H7 (cell line): ENCODE measurements around the gene ANO2. TPM values are rescaled to one million over a fixed set of nuclear protein-coding genes. Genes with fewer than 3 reads are reported as not detected.
A peak's percentile ranks its signal among the peaks of the same experiment; 100 is the strongest.

Experiments used
- DNase-seq: peaks from one replicate; pipeline ENCODE4 v3.0.0; 2012
- H3K27me3 ChIP-seq: 2 replicates; pipeline ENCODE4 v1.6.0; 2011; ENCODE audit warnings: mild to moderate bottlenecking, low read length; ENCODE audit not compliant: control insufficient read depth, insufficient read depth
- H3K36me3 ChIP-seq: replicated peaks from 2 replicates; pipeline ENCODE4 v1.5.1; 2011; ENCODE audit warnings: low read length; ENCODE audit not compliant: control insufficient read depth, insufficient read depth
- H3K4me3 ChIP-seq: 2 replicates; pipeline ENCODE4 v1.5.1; 2011; ENCODE audit warnings: low read depth, mild to moderate bottlenecking, control low read depth, low read length, moderate library complexity; ENCODE audit not compliant: insufficient read depth
- total RNA-seq: library from RNA; depleted of rRNA; stranded (reverse); fragments of >200 nt; shearing (Covaris generic); gene quantifications from 2 replicates; pipeline ENCODE4 v1.2.3, GENCODE V29; 2014

ANO2 gene
- total RNA-seq, 1 experiment from 2014 or later = 0.76 TPM

DNA sequence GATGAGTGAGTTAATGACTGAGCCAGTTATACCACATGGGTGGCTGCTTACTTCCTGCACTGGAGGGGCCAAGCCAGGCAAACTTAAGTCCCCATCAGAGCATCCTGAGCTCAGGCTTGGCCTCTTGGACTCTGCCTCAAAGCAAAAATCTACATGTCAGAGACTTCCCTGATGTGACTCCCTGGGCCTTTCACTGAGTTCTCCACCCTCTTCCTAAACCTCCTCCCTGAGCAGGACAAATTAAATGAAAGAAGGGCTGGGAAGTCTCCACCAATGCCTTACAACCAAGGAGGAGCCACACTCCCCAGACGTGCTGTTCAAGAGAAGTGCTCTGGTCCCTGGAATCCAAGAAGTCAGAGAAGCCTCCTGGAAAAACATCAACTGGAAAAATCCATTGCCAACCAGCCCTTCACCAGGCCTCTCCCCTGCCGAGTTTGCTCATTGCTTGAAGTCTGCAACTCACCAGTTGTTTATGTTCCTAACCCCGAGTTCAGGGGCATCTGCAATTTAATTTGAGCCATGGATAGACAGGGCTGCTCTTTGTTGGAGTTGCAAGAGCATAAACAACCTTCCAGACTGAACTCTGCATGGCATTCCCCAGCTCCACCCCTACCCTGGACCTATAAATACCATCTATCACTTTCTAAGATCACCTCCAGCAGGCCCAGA is 160.5 kb downstream of the ANO2 start:
- Histone ChIP-seq H3K36me3 (no peaks in the 10 kb centered on the region), H3K27me3 (no peaks in the 10 kb centered on the region), H3K4me3 (no peak overlapping the region)
- DNase-seq = no peak

DNA sequence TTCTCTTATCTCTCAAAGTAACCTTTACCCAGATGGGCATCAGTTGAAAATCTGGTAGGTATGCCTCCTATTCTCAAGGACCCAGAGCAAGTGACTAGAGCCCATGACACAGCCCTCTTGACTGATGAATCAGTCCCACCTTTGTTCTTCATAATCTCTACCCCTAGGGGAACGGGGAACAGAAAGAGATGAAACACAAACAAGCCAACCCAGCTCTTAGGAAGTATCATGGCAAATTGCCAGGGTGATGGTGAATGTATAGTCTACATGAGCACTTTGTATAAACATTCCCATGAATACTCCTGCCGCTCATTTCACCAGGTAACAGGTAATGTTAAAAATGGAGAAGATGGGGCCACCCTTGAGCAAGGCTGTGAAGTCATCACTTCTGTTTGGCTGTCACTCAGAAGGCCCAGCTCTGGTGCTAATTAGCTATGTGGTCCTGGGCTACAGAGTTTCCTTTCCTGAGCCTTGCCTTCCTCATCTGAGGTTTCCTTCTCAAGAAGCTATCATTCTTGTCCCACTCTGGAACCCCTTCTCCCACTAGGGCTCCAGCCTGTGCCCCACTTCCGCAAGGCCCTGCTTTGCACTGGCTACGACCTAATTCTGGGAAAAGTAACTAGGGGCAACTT is 161.7 kb downstream of the ANO2 start:
- no peak overlapping the region for H3K4me3 ChIP-seq
- no peaks in the 10 kb centered on the region for H3K27me3 ChIP-seq
- no peaks in the 10 kb centered on the region for H3K36me3 ChIP-seq
- no peak for DNase-seq

DNA sequence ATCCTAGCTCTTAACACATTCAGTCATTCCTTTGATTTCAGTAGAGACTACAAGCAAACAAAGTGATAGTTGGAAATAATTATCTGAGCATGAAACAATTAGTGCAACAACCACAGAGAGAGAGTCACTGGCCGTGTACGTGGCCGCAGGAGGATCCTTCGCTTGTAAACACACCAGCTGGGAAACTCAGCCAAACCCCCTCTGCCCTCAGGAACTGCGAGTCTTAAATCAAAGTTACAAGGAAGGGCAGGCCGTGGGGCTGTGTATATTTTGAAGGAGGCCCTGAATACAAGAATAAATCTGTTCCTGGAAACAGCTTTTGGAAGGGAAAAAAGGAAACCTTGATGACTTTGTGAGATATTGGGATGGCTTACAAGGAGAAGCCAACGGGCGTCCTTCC is 164.5 kb downstream of the ANO2 start:
- no peaks in the 10 kb centered on the region for H3K36me3 ChIP-seq
- DNase-seq = no peak
- no peaks in the 10 kb centered on the region for H3K27me3 ChIP-seq
- no peak overlapping the region for H3K4me3 ChIP-seq

DNA sequence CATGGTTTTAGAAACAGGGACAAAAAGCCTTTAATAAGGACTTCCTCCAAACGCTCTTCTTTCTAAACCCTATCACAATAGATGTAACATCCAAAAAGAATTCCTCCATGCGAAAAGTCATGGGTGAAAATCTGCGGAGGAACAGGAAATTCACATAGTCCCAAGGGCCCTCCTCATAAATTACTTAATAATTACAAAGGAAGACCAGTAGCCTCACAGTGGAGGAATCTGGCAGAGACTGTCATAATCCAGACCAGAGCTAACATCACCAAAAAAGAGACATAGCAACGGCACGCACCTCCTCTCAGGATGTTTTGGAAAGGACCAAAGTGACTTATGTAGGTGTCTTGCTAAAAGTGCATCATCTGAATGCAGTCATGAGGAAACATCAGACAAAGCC is 165.7 kb downstream of the ANO2 start:
- no peaks in the 10 kb centered on the region for H3K36me3 ChIP-seq
- H3K27me3 ChIP-seq = no peaks in the 10 kb centered on the region
- no peak overlapping the region for H3K4me3 ChIP-seq
- no peak for DNase-seq

DNA sequence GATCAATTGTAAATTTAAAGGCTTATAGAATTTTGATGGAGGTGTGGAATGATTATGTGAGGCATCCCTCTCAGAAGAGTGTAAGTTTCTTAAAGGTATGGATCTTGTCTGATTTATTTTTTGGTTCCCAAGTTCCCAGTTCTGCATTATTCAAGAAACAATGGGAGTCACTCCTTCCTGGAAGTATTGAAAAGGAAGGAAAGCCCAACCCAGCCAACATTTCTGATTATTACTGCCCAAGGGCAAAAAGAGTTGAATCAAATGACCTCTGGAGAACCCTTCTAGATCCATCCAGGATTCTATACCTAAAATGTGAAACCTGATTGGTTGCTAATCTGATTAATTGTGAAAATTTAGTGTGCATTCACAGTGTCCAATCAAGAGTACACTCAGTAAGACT is 166.2 kb downstream of the ANO2 start:
- no peaks in the 10 kb centered on the region for H3K36me3 ChIP-seq
- DNase-seq = no peak
- no peak overlapping the region for H3K4me3 ChIP-seq
- no peaks in the 10 kb centered on the region for H3K27me3 ChIP-seq

DNA sequence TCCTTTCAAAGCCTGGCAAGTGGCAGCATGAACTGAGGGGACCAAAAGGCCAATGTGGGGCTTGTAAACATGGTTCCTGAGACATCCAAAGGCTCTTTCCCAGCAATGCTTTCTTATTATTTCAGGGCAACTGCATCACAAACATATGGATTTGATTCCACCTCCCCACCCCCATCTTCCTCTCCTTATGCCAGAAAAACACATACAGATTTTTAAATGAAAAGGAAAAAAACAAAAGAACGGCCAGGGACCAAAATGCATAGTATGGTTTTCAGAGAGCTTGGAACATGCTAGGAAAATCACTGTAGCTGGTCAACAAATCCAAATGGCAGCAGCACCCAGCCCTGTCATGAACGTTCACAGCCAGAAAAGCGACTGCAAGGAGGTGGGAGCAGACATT is 167.6 kb downstream of the ANO2 start:
- no peak for DNase-seq
- no peaks in the 10 kb centered on the region for H3K36me3 ChIP-seq
- no peak overlapping the region for H3K4me3 ChIP-seq
- no peaks in the 10 kb centered on the region for H3K27me3 ChIP-seq

DNA sequence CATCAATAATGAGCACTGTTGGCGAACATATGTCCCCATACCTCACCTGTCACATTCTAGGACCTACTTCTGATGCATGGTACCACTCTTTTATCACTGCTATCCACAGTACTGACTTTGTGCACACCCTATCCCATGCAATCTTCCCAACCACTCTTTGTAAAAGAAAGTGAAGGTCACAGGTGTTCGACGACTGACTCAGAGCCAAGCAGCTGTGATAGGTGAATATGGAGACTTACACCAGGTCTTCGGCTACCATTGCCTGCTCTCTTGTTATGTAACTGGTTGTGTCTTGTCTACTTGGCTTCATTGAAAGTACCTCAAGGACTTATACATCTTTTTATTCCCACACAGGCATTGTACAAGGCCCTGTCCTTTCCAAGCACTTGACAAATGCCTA is 169.0 kb downstream of the ANO2 start:
- Histone ChIP-seq H3K4me3 (no peak overlapping the region), H3K36me3 (no peaks in the 10 kb centered on the region), H3K27me3 (no peaks in the 10 kb centered on the region)
- DNase-seq = no peak

DNA sequence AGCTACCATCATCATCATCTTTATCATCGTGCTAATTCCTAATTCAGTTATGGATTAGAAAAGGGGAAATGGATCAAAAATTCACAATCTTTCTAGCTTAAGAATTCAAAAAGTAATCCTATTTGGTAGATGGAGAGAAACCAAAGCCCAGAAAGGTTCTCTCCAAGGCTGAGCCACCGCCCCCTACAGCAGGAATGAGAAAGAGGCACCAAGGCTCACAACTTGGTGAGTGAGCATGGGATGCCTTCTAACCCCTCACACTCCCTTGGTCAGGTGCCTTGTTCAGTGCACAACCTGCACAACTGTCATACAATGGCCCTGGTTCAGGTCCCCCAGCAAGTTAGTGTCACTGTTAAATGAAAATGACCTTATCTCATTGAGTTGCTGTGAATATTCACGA is 171.5 kb downstream of the ANO2 start:
- Histone ChIP-seq H3K4me3 (no peak overlapping the region), H3K27me3 (no peaks in the 10 kb centered on the region), H3K36me3 (no peaks in the 10 kb centered on the region)
- peak; percentile 52 for DNase-seq

DNA sequence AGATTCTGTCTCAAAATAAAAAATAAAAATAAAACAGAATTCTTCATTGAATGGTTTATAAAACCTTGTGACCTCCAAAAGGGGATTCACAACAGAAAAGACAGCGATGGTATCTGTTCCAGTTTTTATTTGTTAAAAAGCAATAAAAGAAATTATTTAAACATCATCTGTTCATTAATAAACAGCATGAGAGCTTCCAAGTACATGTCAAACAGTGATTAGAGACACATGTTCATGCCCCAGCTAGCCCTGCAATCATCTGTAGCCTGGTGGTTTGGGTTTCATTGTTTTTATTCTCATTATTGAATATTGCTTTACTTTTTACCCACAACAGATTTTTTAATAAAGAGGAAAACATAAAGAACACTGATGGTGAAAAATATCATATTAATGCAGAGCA is 173.3 kb downstream of the ANO2 start:
- Histone ChIP-seq H3K36me3 (no peaks in the 10 kb centered on the region), H3K4me3 (no peak overlapping the region), H3K27me3 (no peaks in the 10 kb centered on the region)
- DNase-seq = no peak

DNA sequence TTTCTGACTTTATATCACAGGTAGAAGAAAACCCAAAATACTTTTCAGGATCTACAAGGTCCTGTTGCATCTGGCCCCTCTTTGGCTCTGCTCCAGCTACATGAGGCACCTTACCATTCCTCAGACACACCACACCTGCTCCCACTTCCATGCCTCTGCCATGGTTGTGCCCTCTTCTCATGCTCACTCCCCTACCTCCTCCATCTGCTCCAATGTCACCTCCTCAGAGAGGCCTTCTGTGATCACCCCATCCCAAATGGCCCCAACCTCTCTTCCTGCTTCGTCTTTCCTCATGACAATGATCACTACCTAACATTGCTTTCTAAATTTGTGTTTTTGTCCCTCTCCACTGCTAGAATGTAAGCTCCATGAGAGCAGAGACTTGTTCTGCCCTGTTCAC is 174.3 kb downstream of the ANO2 start:
- no peak for DNase-seq
- no peaks in the 10 kb centered on the region for H3K36me3 ChIP-seq
- H3K27me3 ChIP-seq = no peaks in the 10 kb centered on the region
- no peak overlapping the region for H3K4me3 ChIP-seq

DNA sequence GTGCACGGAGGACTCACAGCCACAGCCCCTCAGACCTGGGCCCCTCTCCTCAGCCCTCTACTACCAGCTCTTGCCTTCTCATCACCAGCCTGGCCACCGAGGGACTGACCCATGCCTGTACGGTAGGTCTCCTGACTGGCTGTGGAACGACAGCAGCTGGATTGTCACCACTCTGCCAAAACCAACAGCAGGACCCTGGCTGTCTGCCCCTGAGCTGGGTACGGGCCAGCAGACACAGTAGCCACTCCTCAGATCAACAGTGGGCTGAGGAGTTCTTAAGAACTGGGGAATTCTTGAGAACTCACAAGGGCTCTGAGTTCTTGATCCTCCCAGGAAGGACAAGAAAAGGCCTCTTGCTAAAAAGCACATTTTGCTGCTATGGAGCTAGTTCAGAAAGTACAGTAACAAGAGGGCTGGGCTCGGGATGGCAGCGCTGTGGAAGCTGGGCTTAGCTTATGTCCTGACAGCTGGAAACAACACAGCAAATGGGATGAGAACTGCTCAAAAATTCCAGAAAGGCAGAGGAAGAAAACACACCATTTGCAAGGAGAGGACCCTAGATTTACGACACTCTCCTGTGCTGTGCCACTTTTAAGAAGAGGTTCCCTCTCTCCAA is 176.4 kb downstream of the ANO2 start:
- H3K27me3 ChIP-seq = no peaks in the 10 kb centered on the region

DNA sequence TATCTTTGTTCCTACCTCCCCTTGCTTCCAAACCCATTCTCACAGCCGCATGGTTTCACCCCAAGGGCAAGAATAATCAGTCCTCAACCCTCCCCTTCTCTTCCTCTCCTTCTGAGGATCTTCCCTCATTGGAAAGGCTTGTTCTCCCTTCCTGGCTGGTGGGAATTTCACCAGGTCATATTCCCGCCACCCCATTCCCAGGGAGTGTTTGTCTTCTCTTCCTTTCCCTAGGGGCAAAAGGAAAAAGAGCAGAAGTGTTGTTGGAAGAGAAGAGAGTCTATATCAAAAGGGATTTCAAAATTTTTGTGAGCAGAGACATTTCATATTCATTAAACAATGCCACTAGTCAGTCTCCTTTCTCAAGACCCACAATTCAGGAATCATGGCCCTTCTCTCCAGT is 176.9 kb downstream of the ANO2 start:
- Histone ChIP-seq H3K4me3 (no peak overlapping the region), H3K27me3 (no peaks in the 10 kb centered on the region), H3K36me3 (no peaks in the 10 kb centered on the region)
- DNase-seq = no peak

More for the DNA sequence above, 176.4 kb downstream of the ANO2 start:
- H3K4me3 ChIP-seq = no peak overlapping the region
- no peak for DNase-seq
- no peaks in the 10 kb centered on the region for H3K36me3 ChIP-seq

DNA sequence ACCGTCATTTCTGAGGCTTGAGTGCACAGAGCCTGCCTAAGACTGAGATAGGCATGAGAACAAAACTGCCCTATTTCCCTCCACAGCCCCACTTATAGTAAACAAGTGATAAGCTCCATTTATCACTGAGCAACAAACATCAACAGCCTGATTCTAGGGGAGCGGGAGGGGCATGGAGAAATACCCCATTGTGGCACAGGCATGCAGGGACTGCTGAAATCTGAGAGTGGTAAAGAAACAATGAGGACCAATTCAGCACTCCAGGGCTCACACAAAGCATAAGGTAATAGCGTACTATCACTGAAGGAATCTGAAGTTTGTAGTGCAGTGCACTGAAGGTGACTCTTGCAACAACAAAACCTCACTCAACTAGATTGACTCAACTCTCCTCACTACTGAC is 186.7 kb downstream of the ANO2 start:
- H3K27me3 ChIP-seq = no peaks in the 10 kb centered on the region
- no peaks in the 10 kb centered on the region for H3K36me3 ChIP-seq
- H3K4me3 ChIP-seq = no peak overlapping the region
- DNase-seq = no peak

DNA sequence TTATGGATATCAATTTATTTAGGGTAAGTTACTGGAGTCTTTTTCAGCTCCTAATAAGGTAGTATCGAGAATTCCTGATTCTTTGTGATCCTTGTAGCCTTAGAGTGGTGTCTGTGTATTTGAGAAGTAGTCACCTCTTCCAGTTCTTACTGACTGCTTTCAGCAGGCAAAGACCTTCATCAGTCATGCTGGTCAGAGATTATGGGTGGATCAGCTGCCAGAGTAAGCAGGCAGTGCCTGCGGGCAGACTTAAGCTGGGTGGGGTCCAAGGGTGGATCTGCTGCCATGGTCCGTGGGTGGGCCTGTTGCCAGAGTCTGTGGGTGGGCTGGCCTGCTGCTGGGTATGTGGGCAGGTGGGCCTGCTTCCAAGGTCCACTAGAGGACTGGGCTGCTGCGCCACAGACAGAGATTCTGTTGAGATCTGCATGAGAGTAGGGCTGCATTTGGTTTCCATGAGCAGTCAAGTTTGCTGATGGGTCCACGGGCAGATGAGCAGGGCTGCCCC is 188.7 kb downstream of the ANO2 start:
- H3K27me3 ChIP-seq = no peaks in the 10 kb centered on the region
- no peaks in the 10 kb centered on the region for H3K36me3 ChIP-seq

DNA sequence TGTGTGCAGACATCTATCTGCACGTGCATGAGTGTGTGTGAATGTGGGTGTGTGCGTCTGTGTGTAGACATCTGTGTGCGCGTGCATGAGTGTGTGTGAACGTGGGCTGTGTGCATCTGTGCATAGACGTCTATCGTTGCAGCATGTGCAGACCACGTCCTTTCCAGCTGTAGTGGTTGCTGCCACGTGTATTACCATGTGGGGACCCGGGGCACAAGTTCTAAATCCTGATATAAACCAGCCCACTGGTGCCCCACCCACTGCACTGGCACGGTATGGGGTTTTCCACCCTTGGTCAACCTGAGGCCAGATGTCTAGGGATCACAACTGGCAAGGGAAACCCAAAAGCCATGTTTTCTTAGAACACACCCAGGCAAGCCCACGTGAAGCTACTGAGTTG is 197.0 kb downstream of the ANO2 start:
- no peak overlapping the region for H3K4me3 ChIP-seq
- no peaks in the 10 kb centered on the region for H3K36me3 ChIP-seq
- H3K27me3 ChIP-seq = no peaks in the 10 kb centered on the region
- DNase-seq = no peak

More for the DNA sequence above, 188.7 kb downstream of the ANO2 start:
- no peak for DNase-seq
- no peak overlapping the region for H3K4me3 ChIP-seq
